ENCODE measurements around the gene FAM241A. TPM values are rescaled to one million over a fixed set of nuclear protein-coding genes. Genes with fewer than 3 reads are reported as not detected.
A peak's percentile ranks its signal among the peaks of the same experiment; 100 is the strongest.

FAM241A gene
- 6.7 TPM for polyA plus RNA-seq (2013)

DNA sequence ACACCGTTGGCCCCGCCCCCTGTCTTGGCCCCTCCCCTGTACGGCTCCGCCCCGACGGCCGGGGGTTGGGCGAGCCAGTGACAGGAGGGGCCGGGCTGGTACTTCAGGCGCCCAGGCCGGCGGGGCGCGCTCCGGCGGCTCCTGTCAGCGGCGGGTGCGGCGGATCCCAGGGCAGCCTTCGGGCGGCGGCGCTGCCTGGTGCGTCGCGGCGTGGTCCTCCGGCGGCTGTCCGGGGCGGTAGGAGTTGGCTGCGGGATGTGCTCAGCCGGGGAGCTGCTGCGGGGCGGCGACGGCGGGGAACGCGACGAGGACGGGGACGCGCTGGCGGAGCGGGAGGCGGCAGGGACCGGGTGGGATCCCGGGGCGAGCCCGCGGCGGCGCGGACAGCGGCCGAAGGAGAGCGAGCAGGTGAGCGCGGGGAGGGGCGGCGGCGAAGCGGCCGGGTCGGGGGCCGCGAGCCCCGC lies at the start of gene FAM241A:
Gene FAM241A (plus strand): TSS at position 129 of the 464 bp plus-strand sequence. CDS start 127 bp downstream, at position 256.
- Histone ChIP-seq H3K27me3 (replicated peaks in 2 of 5; ENCODE audit: control insufficient read depth in 4 of 5, insufficient read depth in 5 of 5, low read length in 4 of 5) (no peaks in the 10 kb centered on the region), H3K27ac (ENCODE audit: insufficient read depth in 1 of 2, low read depth in 1 of 2, low read length in 2 of 2, poor library complexity in 1 of 2, severe bottlenecking in 2 of 2) (peak within 1 kb of the TSS; percentile 74 to 90), H3K4me3 (ENCODE audit: control insufficient read depth in 1 of 7, extremely low read depth in 1 of 7, insufficient read depth in 4 of 7, low read depth in 2 of 7, low read length in 6 of 7) (peak within 1 kb of the TSS; percentile 92 to 99 (median 97)), H3K36me3 (ENCODE audit: control insufficient read depth in 4 of 4, insufficient read depth in 4 of 4, low read length in 3 of 4) (no peaks in the 10 kb centered on the region), H3K9me3 (ENCODE audit: control extremely low read depth in 1 of 5, control insufficient read depth in 4 of 5, insufficient read depth in 2 of 5, low read depth in 1 of 5, low read length in 4 of 5) (no peaks in the 10 kb centered on the region), H3K4me1 (ENCODE audit: control extremely low read depth in 1 of 4, control insufficient read depth in 4 of 4, insufficient read depth in 4 of 4, low read length in 3 of 4) (peaks cover 11 to 52% (median 29%) of the 10 kb centered on the region in 4 experiments)
- WGBS (ENCODE audit: insufficient coverage): under 1% methylated on average over 55 of the region's 70 CpGs
- ChIA-PET POLR2A (no interaction called here), CTCF (interaction anchor here (0.7 kb wide), 1 partner anchor 42 kb away, joined by 3 read pairs; no protein-coding TSS in a partner anchor)
- peak; percentile 87 to 92 (median 89) for DNase-seq

DNA sequence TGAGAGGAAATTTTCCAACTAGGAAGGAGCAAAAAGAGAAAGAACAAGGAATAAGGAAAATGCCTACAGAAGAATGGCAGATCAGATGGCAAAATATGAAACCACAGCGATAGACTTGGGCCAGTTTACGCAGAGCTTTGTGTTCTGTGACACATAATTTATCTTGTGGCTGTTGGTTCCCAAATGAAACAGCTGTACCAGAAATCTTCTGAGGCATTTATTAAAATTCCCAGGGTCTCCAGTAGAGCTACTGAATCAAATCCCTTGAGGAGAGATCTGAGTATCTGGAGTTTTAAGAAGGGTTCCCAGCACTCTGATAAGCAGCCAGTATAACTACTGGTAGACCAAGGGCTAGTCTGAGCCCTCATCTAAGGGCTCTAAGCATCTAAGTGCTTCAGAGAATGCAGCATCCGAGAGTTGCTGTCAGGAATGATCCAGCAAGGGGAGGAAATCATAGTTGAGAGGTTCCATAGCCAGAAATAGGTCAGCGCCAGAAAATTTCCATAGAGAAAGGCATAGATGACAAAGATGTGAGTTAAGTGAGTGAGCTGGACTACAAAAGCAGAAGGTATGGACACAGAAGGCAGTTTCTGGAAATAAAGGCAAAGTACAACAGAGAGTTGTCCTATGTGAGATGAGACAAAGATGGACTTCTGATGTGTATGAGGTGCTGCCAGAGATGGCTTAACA lies 46.3 kb upstream of the FAM241A start:
- H3K27me3 ChIP-seq (replicated peaks in 2 of 5; ENCODE audit: control insufficient read depth in 4 of 5, insufficient read depth in 5 of 5, low read length in 4 of 5): no peaks in the 10 kb centered on the region
- POLR2A ChIA-PET: no interaction called here
- peaks cover 0 to 4% (median 0%) of the 10 kb centered on the region in 4 experiments for H3K4me1 ChIP-seq (ENCODE audit: control extremely low read depth in 1 of 4, control insufficient read depth in 4 of 4, insufficient read depth in 4 of 4, low read length in 3 of 4)
- H3K4me3 ChIP-seq (ENCODE audit: control insufficient read depth in 1 of 7, extremely low read depth in 1 of 7, insufficient read depth in 4 of 7, low read depth in 2 of 7, low read length in 6 of 7): no peak overlapping the region
- WGBS (ENCODE audit: insufficient coverage): 93% methylated on average over 4 of the region's 4 CpGs
- H3K27ac ChIP-seq (ENCODE audit: insufficient read depth in 1 of 2, low read depth in 1 of 2, low read length in 2 of 2, poor library complexity in 1 of 2, severe bottlenecking in 2 of 2): no peak overlapping the region
- no peaks in the 10 kb centered on the region for H3K9me3 ChIP-seq (ENCODE audit: control extremely low read depth in 1 of 5, control insufficient read depth in 4 of 5, insufficient read depth in 2 of 5, low read depth in 1 of 5, low read length in 4 of 5)
- no peak for DNase-seq
- CTCF ChIA-PET: interaction anchor here (1.0 to 7.8 kb wide), 25 partner anchors 8 to 564 kb away, joined by 3 to 126 read pairs (median 7); partner anchors contain the start of genes AP1AR and TIFA
- no peaks in the 10 kb centered on the region for H3K36me3 ChIP-seq (ENCODE audit: control insufficient read depth in 4 of 4, insufficient read depth in 4 of 4, low read length in 3 of 4)

DNA sequence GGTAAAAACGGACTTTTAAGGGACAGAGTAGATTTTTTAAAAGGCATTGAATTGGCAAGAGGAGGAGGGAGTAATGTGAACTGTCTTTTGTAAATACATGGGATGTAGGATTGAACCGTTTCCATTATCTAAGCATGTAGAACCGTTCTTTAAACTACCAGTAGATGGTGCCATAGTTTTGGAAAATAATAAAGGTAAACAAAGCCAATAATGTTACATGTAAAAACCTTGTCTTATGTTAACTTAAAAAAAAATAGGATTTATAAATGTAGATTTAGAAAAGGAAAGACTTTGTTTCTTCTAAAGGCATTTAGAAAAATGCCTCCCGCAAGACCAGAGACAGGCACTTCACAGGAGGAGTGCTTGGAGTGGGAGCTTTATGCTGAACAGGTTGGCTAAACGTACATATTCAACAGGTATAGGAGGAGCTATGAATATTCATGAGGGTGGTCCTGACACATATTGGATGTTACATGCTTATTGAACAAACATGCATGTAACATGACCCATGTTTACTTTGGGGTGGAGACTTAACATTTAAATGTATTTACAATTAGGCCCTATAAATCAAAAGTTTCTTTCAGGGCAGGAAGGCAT lies 45.5 kb upstream of the FAM241A start:
- Histone ChIP-seq H3K4me1 (ENCODE audit: control extremely low read depth in 1 of 4, control insufficient read depth in 4 of 4, insufficient read depth in 4 of 4, low read length in 3 of 4) (peaks cover 0 to 4% (median 0%) of the 10 kb centered on the region in 4 experiments), H3K36me3 (ENCODE audit: control insufficient read depth in 4 of 4, insufficient read depth in 4 of 4, low read length in 3 of 4) (no peaks in the 10 kb centered on the region), H3K27me3 (replicated peaks in 2 of 5; ENCODE audit: control insufficient read depth in 4 of 5, insufficient read depth in 5 of 5, low read length in 4 of 5) (no peaks in the 10 kb centered on the region), H3K27ac (ENCODE audit: insufficient read depth in 1 of 2, low read depth in 1 of 2, low read length in 2 of 2, poor library complexity in 1 of 2, severe bottlenecking in 2 of 2) (no peak overlapping the region), H3K9me3 (ENCODE audit: control extremely low read depth in 1 of 5, control insufficient read depth in 4 of 5, insufficient read depth in 2 of 5, low read depth in 1 of 5, low read length in 4 of 5) (no peaks in the 10 kb centered on the region), H3K4me3 (ENCODE audit: control insufficient read depth in 1 of 7, extremely low read depth in 1 of 7, insufficient read depth in 4 of 7, low read depth in 2 of 7, low read length in 6 of 7) (no peak overlapping the region)
- peak; percentile 60 to 71 (median 67) for DNase-seq
- ChIA-PET POLR2A (no interaction called here), CTCF (interaction anchor here (0.9 to 7.8 kb wide), 28 partner anchors 9 to 563 kb away, joined by 3 to 126 read pairs (median 6); partner anchors contain the start of genes AP1AR and TIFA)
- 40% methylated on average over 2 of the region's 5 CpGs for WGBS (ENCODE audit: insufficient coverage)

- WGBS (ENCODE audit: insufficient coverage): 98% methylated on average over 4 of the region's 6 CpGs
- CTCF ChIA-PET: interaction anchor here (0.9 to 7.8 kb wide), 4 partner anchors 12 to 162 kb away, joined by 3 to 126 read pairs (median 26); partner anchors contain the start of genes AP1AR and FAM241A
- POLR2A ChIA-PET: interaction anchor here (1.2 kb wide), 1 partner anchor 45 kb away, joined by 3 read pairs; no protein-coding TSS in a partner anchor
- Histone ChIP-seq H3K9me3 (ENCODE audit: control extremely low read depth in 1 of 5, control insufficient read depth in 4 of 5, insufficient read depth in 2 of 5, low read depth in 1 of 5, low read length in 4 of 5) (no peaks in the 10 kb centered on the region), H3K4me3 (ENCODE audit: control insufficient read depth in 1 of 7, extremely low read depth in 1 of 7, insufficient read depth in 4 of 7, low read depth in 2 of 7, low read length in 6 of 7) (no peak overlapping the region), H3K36me3 (ENCODE audit: control insufficient read depth in 4 of 4, insufficient read depth in 4 of 4, low read length in 3 of 4) (no peaks in the 10 kb centered on the region), H3K27me3 (replicated peaks in 2 of 5; ENCODE audit: control insufficient read depth in 4 of 5, insufficient read depth in 5 of 5, low read length in 4 of 5) (no peaks in the 10 kb centered on the region), H3K27ac (ENCODE audit: insufficient read depth in 1 of 2, low read depth in 1 of 2, low read length in 2 of 2, poor library complexity in 1 of 2, severe bottlenecking in 2 of 2) (no peak overlapping the region), H3K4me1 (ENCODE audit: control extremely low read depth in 1 of 4, control insufficient read depth in 4 of 4, insufficient read depth in 4 of 4, low read length in 3 of 4) (peaks cover 0 to 4% (median 0%) of the 10 kb centered on the region in 4 experiments)
- DNase-seq: no peak
Measured at GRCh38 chr4:112102875-112103370, 42.3 kb upstream of the FAM241A start.

DNA sequence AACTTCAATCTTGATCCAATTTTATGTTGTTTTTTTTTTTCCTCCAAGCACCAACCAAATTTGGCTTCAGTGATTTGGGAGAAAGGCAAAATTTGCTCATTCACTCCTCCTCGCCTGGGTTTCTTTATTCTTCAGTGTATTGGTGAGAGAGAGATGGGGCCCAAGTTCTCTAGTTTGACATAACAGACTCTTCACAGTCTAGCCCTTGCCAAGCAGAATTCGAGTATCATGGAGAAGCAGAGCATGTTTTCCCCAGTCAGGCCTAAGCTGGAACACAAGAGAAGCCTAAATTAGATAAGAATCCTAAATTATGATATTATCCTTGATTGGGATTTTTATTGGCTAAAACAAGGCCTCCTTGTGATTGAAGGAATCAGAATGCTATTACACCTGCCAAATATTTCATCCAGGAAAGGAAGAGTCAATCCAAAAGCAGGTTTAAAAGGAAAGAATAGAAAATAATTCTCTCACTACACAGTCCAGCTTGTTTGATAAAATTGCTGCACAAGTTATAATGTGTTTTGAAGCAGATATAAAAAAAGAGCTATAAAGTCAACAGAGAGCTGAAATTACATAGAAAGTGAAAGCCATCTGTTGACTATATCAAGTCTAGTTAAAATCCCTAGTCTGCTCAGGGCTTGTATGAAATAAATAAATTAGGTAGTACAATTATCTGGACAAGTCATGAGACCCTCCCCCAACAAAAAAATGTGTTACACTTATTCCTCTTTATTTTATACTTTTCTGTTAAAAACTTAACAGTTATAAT lies 39.9 kb upstream of the FAM241A start:
- H3K27me3 ChIP-seq (replicated peaks in 2 of 5; ENCODE audit: control insufficient read depth in 4 of 5, insufficient read depth in 5 of 5, low read length in 4 of 5): no peaks in the 10 kb centered on the region
- DNase-seq: no peak
- peaks cover 5 to 14% (median 9%) of the 10 kb centered on the region in 4 experiments for H3K4me1 ChIP-seq (ENCODE audit: control extremely low read depth in 1 of 4, control insufficient read depth in 4 of 4, insufficient read depth in 4 of 4, low read length in 3 of 4)
- CTCF ChIA-PET: no interaction called here
- no peaks in the 10 kb centered on the region for H3K9me3 ChIP-seq (ENCODE audit: control extremely low read depth in 1 of 5, control insufficient read depth in 4 of 5, insufficient read depth in 2 of 5, low read depth in 1 of 5, low read length in 4 of 5)
- POLR2A ChIA-PET: no interaction called here
- no peak overlapping the region for H3K27ac ChIP-seq (ENCODE audit: insufficient read depth in 1 of 2, low read depth in 1 of 2, low read length in 2 of 2, poor library complexity in 1 of 2, severe bottlenecking in 2 of 2)
- H3K36me3 ChIP-seq (ENCODE audit: control insufficient read depth in 4 of 4, insufficient read depth in 4 of 4, low read length in 3 of 4): no peaks in the 10 kb centered on the region
- no CpG with 5 or more reads among the region's 2 CpGs for WGBS (ENCODE audit: insufficient coverage)
- no peak overlapping the region for H3K4me3 ChIP-seq (ENCODE audit: control insufficient read depth in 1 of 7, extremely low read depth in 1 of 7, insufficient read depth in 4 of 7, low read depth in 2 of 7, low read length in 6 of 7)

DNA sequence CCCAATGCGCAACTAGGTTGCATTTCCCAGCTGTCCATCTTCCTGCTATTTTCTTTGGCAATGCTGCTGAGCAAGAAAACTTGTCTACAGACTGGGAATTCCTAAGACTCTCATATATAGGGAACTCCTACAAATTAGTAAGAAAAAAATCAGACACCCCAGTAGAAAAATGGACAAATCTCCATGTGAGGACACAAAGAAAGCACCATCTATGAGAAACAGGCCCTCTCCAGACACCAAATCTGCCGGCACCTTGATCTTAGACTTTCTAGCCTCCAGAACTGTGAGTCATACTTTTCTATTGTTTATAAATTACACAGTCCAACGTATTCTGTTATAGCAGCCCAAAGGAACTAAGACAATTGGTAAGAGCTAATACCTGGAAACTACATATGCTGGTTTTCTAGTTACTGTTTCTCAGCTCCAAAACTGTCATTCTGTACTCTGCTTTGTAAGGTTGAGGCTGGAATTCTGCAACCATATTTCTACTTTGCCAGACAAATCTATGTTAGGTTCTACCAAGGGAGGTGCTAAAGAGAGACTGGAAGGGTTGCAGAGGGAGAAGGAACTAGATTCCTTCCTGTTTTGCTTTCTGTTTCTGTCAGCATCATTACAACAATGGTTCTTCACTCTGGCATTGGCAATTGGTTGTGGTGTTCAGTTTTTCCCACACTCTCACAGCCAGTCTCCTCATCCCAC lies 35.7 kb upstream of the FAM241A start:
- Histone ChIP-seq H3K27me3 (replicated peaks in 2 of 5; ENCODE audit: control insufficient read depth in 4 of 5, insufficient read depth in 5 of 5, low read length in 4 of 5) (no peaks in the 10 kb centered on the region), H3K4me1 (ENCODE audit: control extremely low read depth in 1 of 4, control insufficient read depth in 4 of 4, insufficient read depth in 4 of 4, low read length in 3 of 4) (peaks cover 5 to 18% (median 8%) of the 10 kb centered on the region in 4 experiments), H3K27ac (ENCODE audit: insufficient read depth in 1 of 2, low read depth in 1 of 2, low read length in 2 of 2, poor library complexity in 1 of 2, severe bottlenecking in 2 of 2) (no peak overlapping the region), H3K9me3 (ENCODE audit: control extremely low read depth in 1 of 5, control insufficient read depth in 4 of 5, insufficient read depth in 2 of 5, low read depth in 1 of 5, low read length in 4 of 5) (no peaks in the 10 kb centered on the region), H3K36me3 (ENCODE audit: control insufficient read depth in 4 of 4, insufficient read depth in 4 of 4, low read length in 3 of 4) (no peaks in the 10 kb centered on the region), H3K4me3 (ENCODE audit: control insufficient read depth in 1 of 7, extremely low read depth in 1 of 7, insufficient read depth in 4 of 7, low read depth in 2 of 7, low read length in 6 of 7) (peak overlapping the region in 2 of 7 experiments; percentile 23 to 27)
- WGBS (ENCODE audit: insufficient coverage): 80% methylated on average over 1 of the region's 3 CpGs
- POLR2A ChIA-PET: no interaction called here
- CTCF ChIA-PET: interaction anchor here (0.8 to 2.2 kb wide), 2 partner anchors 10 to 123 kb away, joined by 3 to 7 read pairs; no protein-coding TSS in a partner anchor
- peak in 2 of 3 donors; percentile 20 to 32 for DNase-seq
